Measurements from ENCODE around the gene RNF141. TPM values are rescaled to one million over a fixed set of nuclear protein-coding genes. Genes with fewer than 3 reads are reported as not detected.

RNF141 gene
- total RNA-seq, 6 experiments from 2014 or later, result 41.9 to 55.8 (median 55.1) TPM

- Mint-ChIP-seq H3K27ac (no peak overlapping the region), H3K27me3 (ENCODE audit: insufficient read depth) (no peaks in the 10 kb centered on the region), H3K9me3 (no peaks in the 10 kb centered on the region), H3K36me3 (ENCODE audit: low read depth) (peaks cover 8% of the 10 kb centered on the region; the same call in 1 of the 2 replicates), H3K4me1 (ENCODE audit: low read depth) (peaks cover 22% of the 10 kb centered on the region), H3K4me3 (no peak overlapping the region)
- no peak for DNase-seq
- no peak for TF ChIP-seq CTCF (IDR thresholded peaks at IDR 0.05)
Observed at GRCh38 chr11:10519630-10520029, 21.4 kb downstream of the RNF141 start.

GRCh38 chr11:10518891-10519290, 22.1 kb downstream of the RNF141 start:
- Mint-ChIP-seq H3K36me3 (ENCODE audit: low read depth) (peaks cover 8% of the 10 kb centered on the region; the same call in 1 of the 2 replicates), H3K27ac (no peak overlapping the region), H3K27me3 (ENCODE audit: insufficient read depth) (no peaks in the 10 kb centered on the region), H3K4me3 (no peak overlapping the region), H3K4me1 (ENCODE audit: low read depth) (peaks cover 30% of the 10 kb centered on the region), H3K9me3 (no peaks in the 10 kb centered on the region)
- no peak for DNase-seq
- TF ChIP-seq CTCF (IDR thresholded peaks at IDR 0.05), result no peak

GRCh38 chr11:10518123-10518522, 22.9 kb downstream of the RNF141 start:
- peaks cover 30% of the 10 kb centered on the region for H3K4me1 Mint-ChIP-seq (ENCODE audit: low read depth)
- no peaks in the 10 kb centered on the region for H3K9me3 Mint-ChIP-seq
- peaks cover 8% of the 10 kb centered on the region; the same call in 1 of the 2 replicates for H3K36me3 Mint-ChIP-seq (ENCODE audit: low read depth)
- no peak overlapping the region for H3K4me3 Mint-ChIP-seq
- no peak for TF ChIP-seq CTCF (IDR thresholded peaks at IDR 0.05)
- DNase-seq, result no peak
- no peak overlapping the region for H3K27ac Mint-ChIP-seq
- no peaks in the 10 kb centered on the region for H3K27me3 Mint-ChIP-seq (ENCODE audit: insufficient read depth)

- no peak overlapping the region for H3K4me3 Mint-ChIP-seq
- no peak for TF ChIP-seq CTCF (IDR thresholded peaks at IDR 0.05)
- no peaks in the 10 kb centered on the region for H3K9me3 Mint-ChIP-seq
- DNase-seq, result no peak
- H3K27ac Mint-ChIP-seq, result no peak overlapping the region
- no peaks in the 10 kb centered on the region for H3K27me3 Mint-ChIP-seq (ENCODE audit: insufficient read depth)
- peaks cover 30% of the 10 kb centered on the region for H3K4me1 Mint-ChIP-seq (ENCODE audit: low read depth)
- no peaks in the 10 kb centered on the region; the same call in 1 of the 2 replicates for H3K36me3 Mint-ChIP-seq (ENCODE audit: low read depth)
Observed at GRCh38 chr11:10515418-10515817, 25.6 kb downstream of the RNF141 start.

GRCh38 chr11:10514709-10515108, 26.3 kb downstream of the RNF141 start:
- Mint-ChIP-seq H3K9me3 (no peaks in the 10 kb centered on the region), H3K27ac (peak overlapping the region; percentile 55), H3K4me1 (ENCODE audit: low read depth) (peaks cover 30% of the 10 kb centered on the region), H3K4me3 (no peak overlapping the region), H3K27me3 (ENCODE audit: insufficient read depth) (no peaks in the 10 kb centered on the region), H3K36me3 (ENCODE audit: low read depth) (no peaks in the 10 kb centered on the region; the same call in 1 of the 2 replicates)
- TF ChIP-seq CTCF (IDR thresholded peaks at IDR 0.05), result no peak
- no peak for DNase-seq

- Mint-ChIP-seq H3K27ac (peak overlapping the region; percentile 55), H3K36me3 (ENCODE audit: low read depth) (no peaks in the 10 kb centered on the region; the same call in 1 of the 2 replicates), H3K27me3 (ENCODE audit: insufficient read depth) (no peaks in the 10 kb centered on the region), H3K4me1 (ENCODE audit: low read depth) (peaks cover 30% of the 10 kb centered on the region), H3K9me3 (no peaks in the 10 kb centered on the region), H3K4me3 (no peak overlapping the region)
- DNase-seq, result no peak
- TF ChIP-seq CTCF (IDR thresholded peaks at IDR 0.05), result peak; percentile 81
Observed at GRCh38 chr11:10514202-10514601, 26.8 kb downstream of the RNF141 start.

All from HFFc6 (cell line).